AG04450 (cell line): Measurements from ENCODE around the gene MYO5B. TPM values are rescaled to one million over a fixed set of nuclear protein-coding genes. Genes with fewer than 3 reads are reported as not detected.

Experiments
- CTCF ChIA-PET: fragments of 300-600, 350-600 bp; formaldehyde crosslinking; extraction: SDS; loops from one replicate; lab custom pipeline; 2022; ENCODE audit warnings: antibody characterized with exemption, inconsistent platforms; lab: Charles Lee
- POLR2A ChIA-PET: fragments of 350-600 bp; formaldehyde crosslinking; extraction: SDS; loops from one replicate; lab custom pipeline; 2021; ENCODE audit warnings: antibody characterized with exemption, inconsistent platforms; lab: Yijun Ruan, JAX
- DNase-seq: peaks from one replicate; pipeline ENCODE4 v3.0.0-alpha.2; 2011; ENCODE audit warnings: low read depth, low spot score
- H3K27ac ChIP-seq: one replicate; pipeline ENCODE4 v1.5.1; 2012; ENCODE audit warnings: low read depth, low read length, control low read depth
- H3K27me3 ChIP-seq: one replicate; pipeline ENCODE4 v1.6.0; 2012; ENCODE audit warnings: low read length; ENCODE audit not compliant: control insufficient read depth, insufficient read depth
- H3K4me3 ChIP-seq: 2 replicates; pipeline ENCODE4 v1.5.1; 2011; ENCODE audit warnings: mild to moderate bottlenecking, low read depth, low read length, control low read depth
- H3K9me3 ChIP-seq: 2 replicates; pipeline ENCODE4 v1.5.1; 2012; ENCODE audit warnings: low read length; ENCODE audit not compliant: control insufficient read depth, insufficient read depth
- CTCF ChIP-seq: IDR thresholded peaks from 2 replicates; pipeline ENCODE4 v1.5.1; 2011; ENCODE audit warnings: low read depth, low read length, control low read depth, inconsistent platforms
- polyA plus RNA-seq: library from polyadenylated mRNA; depleted of rRNA; stranded (reverse); fragments of >200 nt; gene quantifications from 2 replicates; pipeline ENCODE4 v1.2.3, GENCODE V29; 2011

Gene MYO5B
- polyA plus RNA-seq, 1 experiment: 0.32 TPM

DNA sequence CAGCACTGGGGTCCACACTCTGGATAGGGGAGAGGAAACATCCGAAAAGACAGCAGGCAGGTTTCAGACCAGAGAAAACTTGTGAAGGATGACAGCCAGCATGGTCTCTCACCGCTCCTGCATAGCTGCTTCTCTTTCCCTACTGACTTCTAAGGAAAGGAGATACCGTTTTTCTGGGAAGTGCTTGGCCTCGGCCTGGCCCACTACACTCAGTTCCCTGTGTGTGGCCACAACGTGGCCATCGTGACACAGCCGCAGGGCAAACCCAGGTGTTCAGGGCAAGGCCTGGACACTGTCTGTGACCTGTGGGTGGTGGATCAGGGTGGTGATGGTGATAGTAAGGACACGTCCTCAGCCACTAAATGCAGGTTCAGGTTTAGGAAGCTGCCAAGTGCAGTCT is 347.4 kb downstream of the MYO5B start:
- POLR2A ChIA-PET: no interaction called here
- Histone ChIP-seq H3K4me3 (no peak overlapping the region), H3K27ac (no peak overlapping the region), H3K9me3 (no peaks in the 10 kb centered on the region), H3K27me3 (no peaks in the 10 kb centered on the region)
- no peak for DNase-seq
- no peak for TF ChIP-seq CTCF
- CTCF ChIA-PET: interaction anchor here (3.9 kb wide), 1 partner anchor 12 kb away, joined by 18 read pairs; no protein-coding TSS in a partner anchor

- H3K4me3 ChIP-seq: no peak overlapping the region
- H3K9me3 ChIP-seq: no peaks in the 10 kb centered on the region
- no peak overlapping the region for H3K27ac ChIP-seq
- no peaks in the 10 kb centered on the region for H3K27me3 ChIP-seq
- POLR2A ChIA-PET: interaction anchor here (0.6 kb wide), 1 partner anchor 150 kb away, joined by 5 read pairs; no protein-coding TSS in a partner anchor
- CTCF ChIA-PET: interaction anchor here (3.9 kb wide), 1 partner anchor 12 kb away, joined by 18 read pairs; no protein-coding TSS in a partner anchor
- no peak for TF ChIP-seq CTCF
- no peak for DNase-seq
Observed at GRCh38 chr18:49846718-49847470, 348.1 kb downstream of the MYO5B start.

GRCh38 chr18:49846361-49846662 is 348.6 kb downstream of the MYO5B start:
- no peaks in the 10 kb centered on the region for H3K9me3 ChIP-seq
- no peak overlapping the region for H3K27ac ChIP-seq
- no peaks in the 10 kb centered on the region for H3K27me3 ChIP-seq
- no peak for DNase-seq
- ChIA-PET POLR2A (interaction anchor here (0.6 kb wide), 1 partner anchor 150 kb away, joined by 5 read pairs; no protein-coding TSS in a partner anchor), CTCF (interaction anchor here (3.9 kb wide), 1 partner anchor 13 kb away, joined by 18 read pairs; no protein-coding TSS in a partner anchor)
- H3K4me3 ChIP-seq: no peak overlapping the region
- TF ChIP-seq CTCF: no peak

- DNase-seq: no peak
- no peaks in the 10 kb centered on the region for H3K9me3 ChIP-seq
- H3K27me3 ChIP-seq: no peaks in the 10 kb centered on the region
- no peak overlapping the region for H3K4me3 ChIP-seq
- H3K27ac ChIP-seq: no peak overlapping the region
- no peak for TF ChIP-seq CTCF
- ChIA-PET CTCF (interaction anchor here (1.0 to 3.9 kb wide), 2 partner anchors 13 to 286 kb away, joined by 4 to 18 read pairs; no protein-coding TSS in a partner anchor), POLR2A (no interaction called here)
Observed at GRCh38 chr18:49845629-49846360, 349.2 kb downstream of the MYO5B start.
